Activated T-cell treated with anti-CD3 and anti-CD28 coated beads, Interleukin-2, amount 50 U/mL, for 1 hour (primary cell): ENCODE data around the gene SLC4A9.

ENCODE experiments used
- DNase-seq: peaks from one replicate; pipeline ENCODE4 v3.0.0-alpha.2; 2020

Gene SLC4A9

GRCh38 chr5:140363631-140364471 lies 3.9 kb downstream of the SLC4A9 start:
- DNase-seq = no peak

DNA sequence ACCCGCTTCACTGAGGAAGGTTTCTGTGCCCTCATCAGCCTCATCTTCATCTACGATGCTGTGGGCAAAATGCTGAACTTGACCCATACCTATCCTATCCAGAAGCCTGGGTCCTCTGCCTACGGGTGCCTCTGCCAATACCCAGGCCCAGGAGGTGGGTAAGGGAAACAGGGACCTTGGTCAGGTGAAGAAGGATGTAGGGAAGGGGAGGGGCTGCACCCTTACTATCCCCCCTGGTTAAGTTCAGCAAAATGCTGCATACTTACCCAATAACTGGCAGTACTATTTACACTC lies 4.4 kb downstream of the SLC4A9 start:
- no peak for DNase-seq

GRCh38 chr5:140365282-140365681 lies 5.3 kb downstream of the SLC4A9 start:
- DNase-seq = no peak

DNA sequence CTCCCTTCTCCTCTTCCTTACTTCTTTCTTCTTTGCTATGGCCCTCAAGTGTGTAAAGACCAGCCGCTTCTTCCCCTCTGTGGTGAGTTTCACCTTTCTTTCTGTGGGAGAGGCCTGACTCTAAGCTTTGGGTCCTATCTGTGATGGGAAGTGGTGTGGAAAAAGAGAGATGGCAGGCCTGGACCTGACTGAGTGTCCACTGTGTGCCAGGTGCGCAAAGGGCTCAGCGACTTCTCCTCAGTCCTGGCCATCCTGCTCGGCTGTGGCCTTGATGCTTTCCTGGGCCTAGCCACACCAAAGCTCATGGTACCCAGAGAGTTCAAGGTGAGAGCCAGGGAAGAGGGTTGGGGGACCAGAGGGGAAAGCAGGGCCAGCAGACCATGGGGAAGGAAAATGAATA lies 5.9 kb downstream of the SLC4A9 start:
- no peak for DNase-seq

DNA sequence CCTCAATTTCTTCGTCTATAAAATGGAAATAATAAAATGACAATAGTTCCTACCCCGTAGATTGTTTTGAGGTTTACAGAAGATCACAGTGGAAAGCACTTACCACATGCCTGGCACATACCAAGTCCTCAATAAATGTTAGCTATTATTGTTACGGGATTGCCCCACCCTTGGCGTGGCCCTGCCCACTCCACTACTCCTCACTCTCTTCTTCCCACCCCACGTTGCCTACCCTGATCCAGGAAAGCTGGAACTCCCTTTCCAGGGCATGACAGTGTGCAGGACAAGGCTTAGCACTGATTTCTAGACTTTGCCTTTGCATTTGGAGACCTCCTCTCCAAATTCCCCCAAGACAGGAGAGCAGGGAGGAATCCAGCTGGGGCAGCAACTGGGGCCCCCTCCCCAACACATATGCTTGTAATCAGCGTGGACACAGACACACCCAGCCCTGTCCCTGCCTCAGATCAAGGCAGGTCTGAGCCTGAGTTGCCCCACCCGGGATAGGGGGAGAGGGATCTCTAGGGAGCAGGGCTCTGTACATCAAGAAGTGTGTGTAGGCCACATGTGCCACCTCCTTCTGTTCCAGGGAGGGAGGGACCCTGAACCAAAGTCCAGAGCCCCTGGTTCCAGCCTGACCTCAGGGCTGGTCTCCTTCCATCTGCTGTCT lies 6.7 kb downstream of the SLC4A9 start:
- no peak for DNase-seq

GRCh38 chr5:140367256-140368013 lies 7.4 kb downstream of the SLC4A9 start:
- no peak for DNase-seq

- DNase-seq = no peak
Observed at GRCh38 chr5:140371356-140372151, 11.6 kb downstream of the SLC4A9 start.

GRCh38 chr5:140372971-140373487 lies 13.0 kb downstream of the SLC4A9 start:
- peak; percentile 42 for DNase-seq

GRCh38 chr5:140381351-140381750 lies 21.4 kb downstream of the SLC4A9 start:
- DNase-seq = no peak

- no peak for DNase-seq
Observed at GRCh38 chr5:140381972-140382371, 22.0 kb downstream of the SLC4A9 start.

GRCh38 chr5:140382866-140383265 lies 22.9 kb downstream of the SLC4A9 start:
- no peak for DNase-seq

GRCh38 chr5:140383300-140383699 lies 23.3 kb downstream of the SLC4A9 start:
- no peak for DNase-seq

- DNase-seq = no peak
Observed at GRCh38 chr5:140388052-140388451, 28.1 kb downstream of the SLC4A9 start.

DNA sequence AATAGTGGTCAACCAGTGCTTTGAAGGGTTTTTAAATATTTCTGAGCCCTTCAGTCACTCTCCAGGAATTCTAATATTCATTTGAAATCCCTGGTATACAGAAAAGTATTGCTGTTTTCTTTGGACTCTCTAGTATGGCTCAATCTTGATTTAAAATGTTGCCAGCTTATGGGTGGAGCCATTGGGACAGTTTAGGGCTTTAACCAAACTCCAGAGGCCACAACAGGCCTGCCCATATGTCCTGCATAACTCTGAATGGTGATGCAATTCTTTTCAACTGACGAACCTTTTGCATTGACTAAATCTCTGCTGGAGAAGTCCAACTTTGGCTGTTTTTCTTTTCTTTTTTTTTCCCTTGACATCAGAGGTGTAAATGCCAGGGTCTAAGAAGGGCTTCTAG lies 31.3 kb downstream of the SLC4A9 start:
- DNase-seq = no peak

DNA sequence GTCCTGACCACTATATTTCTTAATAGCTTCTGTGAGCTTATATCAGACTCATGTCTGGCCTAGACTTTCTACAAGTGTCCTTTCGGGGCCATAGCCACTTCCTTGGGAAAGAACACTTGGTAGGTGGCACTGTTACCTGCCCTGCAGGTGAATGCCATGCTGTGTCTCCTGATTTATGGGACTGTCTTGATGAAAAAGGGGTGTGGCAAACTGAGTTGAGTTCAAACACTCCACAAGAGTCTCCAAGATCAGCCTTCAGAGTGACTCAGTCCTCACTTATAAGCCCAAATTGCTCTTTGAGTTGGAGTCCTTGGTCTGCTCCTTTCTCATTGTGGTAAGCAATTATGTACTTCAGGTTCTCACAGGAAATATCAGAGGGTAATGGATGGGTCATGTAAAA lies 31.7 kb downstream of the SLC4A9 start:
- DNase-seq = no peak

- no peak for DNase-seq
Observed at GRCh38 chr5:140393738-140394137, 33.7 kb downstream of the SLC4A9 start.

DNA sequence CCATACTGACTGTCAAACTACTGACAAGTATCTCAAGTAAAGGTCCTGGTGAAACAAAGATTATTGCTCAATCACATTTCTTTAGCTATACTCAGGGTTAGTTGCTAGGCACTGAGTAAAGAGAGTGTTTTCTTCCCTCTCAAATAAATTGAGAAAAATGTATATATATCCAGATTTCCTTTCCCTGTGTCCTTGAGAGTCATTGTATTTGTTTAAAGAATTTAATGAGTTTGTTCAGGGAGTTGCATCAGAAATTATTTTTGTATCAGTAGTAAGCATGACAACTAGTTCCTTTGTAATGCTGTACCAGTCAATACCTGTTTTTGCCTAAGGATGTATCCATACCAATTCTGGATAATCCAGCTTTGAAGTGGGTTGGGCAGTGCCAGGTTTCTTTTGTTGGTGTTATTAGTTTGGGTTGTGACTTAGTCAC lies 38.4 kb downstream of the SLC4A9 start:
- DNase-seq = no peak

DNA sequence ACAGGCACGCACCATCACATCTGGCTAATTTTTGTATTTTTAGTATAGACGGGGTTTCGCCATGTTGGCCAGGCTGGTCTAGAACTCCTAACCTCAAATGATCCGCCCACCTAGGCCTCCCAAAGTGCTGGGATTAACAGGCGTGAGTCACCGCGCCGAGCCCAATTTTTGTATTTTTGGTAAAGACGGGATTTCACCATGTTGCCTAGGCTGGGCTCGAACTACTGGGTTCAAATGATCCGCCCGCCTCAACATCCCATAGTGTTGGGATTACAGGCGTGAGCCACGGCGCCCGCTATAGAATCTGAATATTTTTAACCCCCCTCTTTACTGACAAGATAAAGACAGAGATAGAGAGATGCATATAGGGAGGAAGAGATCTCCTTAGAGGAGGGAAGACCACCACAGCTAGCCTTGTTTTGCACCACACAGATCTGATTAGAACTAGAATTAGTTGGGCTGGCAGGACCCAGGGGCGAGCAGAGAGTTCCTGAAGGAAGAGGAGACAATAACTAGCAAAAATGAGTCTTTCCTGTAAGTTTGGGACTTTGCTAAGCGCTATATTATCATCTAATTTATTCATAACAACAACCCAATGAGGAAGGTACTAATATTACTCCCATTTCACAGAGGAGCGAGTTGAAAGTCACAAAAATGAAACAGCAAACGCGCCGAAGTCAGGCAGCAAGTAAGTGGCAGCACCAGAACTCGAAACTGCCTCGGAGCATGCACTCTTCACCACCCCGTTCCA lies 40.2 kb downstream of the SLC4A9 start:
- no peak for DNase-seq

DNA sequence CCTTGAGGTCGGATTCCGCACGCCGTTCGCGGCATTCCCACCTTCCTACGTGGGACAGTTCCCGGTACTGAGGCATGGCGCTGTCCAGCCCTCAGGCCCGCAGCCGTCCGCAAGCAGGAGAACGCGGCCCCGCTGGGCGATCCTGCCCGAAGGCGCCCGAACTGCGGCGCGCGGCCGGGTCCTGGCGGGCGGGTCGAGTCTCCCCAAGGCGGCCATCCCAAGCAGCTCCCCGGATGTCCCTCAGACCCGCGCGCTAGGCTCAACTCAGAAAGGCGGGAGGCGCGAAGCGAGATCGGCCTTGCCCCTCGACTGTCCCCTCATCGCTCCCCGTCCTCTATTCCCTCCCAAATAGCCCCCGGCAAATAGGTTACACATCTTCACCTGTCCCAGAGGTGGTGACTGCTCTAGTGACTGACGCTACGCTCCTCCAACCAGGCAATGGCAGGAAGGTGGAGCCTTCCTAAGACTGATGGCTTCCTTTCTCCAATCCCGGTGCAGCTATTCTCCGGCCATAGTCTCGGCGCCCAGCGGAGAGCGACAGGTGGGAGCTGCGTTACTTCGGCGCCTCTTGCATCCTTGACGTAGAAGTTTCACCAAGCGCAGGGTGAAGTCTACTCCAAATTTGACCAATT lies 40.9 kb downstream of the SLC4A9 start:
- DNase-seq = peak; percentile 85

DNA sequence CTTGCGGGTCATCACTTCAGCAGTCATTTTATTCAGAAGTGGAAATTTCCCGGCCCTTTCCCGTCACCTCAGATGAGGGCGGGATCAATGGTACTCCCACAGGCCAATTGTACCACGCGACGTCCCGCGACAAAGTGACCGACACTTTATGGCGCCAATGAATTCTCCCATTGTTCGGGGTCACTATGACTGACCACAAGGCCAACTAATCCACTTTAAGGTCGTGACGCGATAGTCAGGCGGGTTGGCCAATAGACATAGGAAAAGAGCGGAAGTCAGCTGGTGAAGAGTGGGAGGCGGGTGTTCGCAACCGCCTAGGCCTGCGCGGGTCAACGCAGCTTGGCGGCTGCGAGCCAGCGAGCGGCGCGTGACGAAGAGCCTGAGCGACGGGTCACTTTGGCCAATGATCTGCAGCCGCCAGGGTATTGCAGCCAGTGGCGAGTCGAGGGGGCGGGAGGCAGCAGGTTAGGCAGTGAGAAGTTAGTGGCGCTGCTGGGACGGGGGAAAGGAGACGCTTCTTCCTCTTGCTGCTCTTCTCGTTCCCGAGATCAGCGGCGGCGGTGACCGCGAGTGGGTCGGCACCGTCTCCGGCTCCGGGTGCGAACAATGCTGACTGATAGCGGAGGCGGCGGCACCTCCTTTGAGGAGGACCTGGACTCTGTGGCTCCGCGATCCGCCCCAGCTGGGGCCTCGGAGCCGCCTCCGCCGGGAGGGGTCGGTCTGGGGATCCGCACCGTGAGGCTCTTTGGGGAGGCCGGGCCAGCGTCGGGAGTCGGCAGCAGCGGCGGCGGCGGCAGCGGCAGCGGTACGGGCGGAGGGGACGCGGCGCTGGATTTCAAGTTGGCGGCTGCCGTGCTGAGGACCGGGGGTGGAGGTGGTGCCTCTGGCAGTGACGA lies 41.6 kb downstream of the SLC4A9 start, which contains the start of gene ANKHD1:
ANKHD1 (plus strand) TSS at position 472 of the 896 bp plus-strand sequence; CDS start at position 607, 135 bp downstream.
- peak; percentile 92 for DNase-seq
